ENCODE data around the gene SF3A2.

The SF3A2 gene

GRCh38 chr19:2288338-2288817 is 51.8 kb downstream of the SF3A2 start:
- DNase-seq (ENCODE audit: insufficient read length, low spot score) (no peak), FAIRE-seq (no peak)

GRCh38 chr19:2288818-2289713 is 52.4 kb downstream of the SF3A2 start:
- FAIRE-seq (peak; percentile 76), DNase-seq (ENCODE audit: insufficient read length, low spot score) (no peak)

- DNase-seq (ENCODE audit: insufficient read length, low spot score) (peak; percentile 92), FAIRE-seq (peak; percentile 97)
Observed at GRCh38 chr19:2289714-2290435, 53.3 kb downstream of the SF3A2 start.

GRCh38 chr19:2290441-2291184 is 54.0 kb downstream of the SF3A2 start:
- no peak for DNase-seq (ENCODE audit: insufficient read length, low spot score)
- FAIRE-seq = no peak

GRCh38 chr19:2291185-2291751 is 54.6 kb downstream of the SF3A2 start:
- FAIRE-seq (no peak), DNase-seq (ENCODE audit: insufficient read length, low spot score) (no peak)

- FAIRE-seq (no peak), DNase-seq (ENCODE audit: insufficient read length, low spot score) (no peak)
Observed at GRCh38 chr19:2294687-2295335, 58.2 kb downstream of the SF3A2 start.

GRCh38 chr19:2296141-2296540 is 59.5 kb downstream of the SF3A2 start:
- FAIRE-seq = no peak

More at GRCh38 chr19:2296141-2296540, 59.5 kb downstream of the SF3A2 start:
- DNase-seq (ENCODE audit: insufficient read length, low spot score) = no peak

Measured in GM19239 (cell line).